GM10266 (cell line): ENCODE results near the gene FAM163A.

Experiments
- DNase-seq: peaks from one replicate; pipeline ENCODE4 v3.0.0; 2012; ENCODE audit errors: extremely low spot score
- TF ChIP-seq, protein P1 (sequence below): IDR thresholded peaks from 2 replicates; pipeline ENCODE4 v1.5.1; 2012; ENCODE audit warnings: mild to moderate bottlenecking, low read depth; ENCODE audit not compliant: control insufficient read depth, insufficient read depth; ENCODE audit errors: missing control alignments

Gene FAM163A

DNA sequence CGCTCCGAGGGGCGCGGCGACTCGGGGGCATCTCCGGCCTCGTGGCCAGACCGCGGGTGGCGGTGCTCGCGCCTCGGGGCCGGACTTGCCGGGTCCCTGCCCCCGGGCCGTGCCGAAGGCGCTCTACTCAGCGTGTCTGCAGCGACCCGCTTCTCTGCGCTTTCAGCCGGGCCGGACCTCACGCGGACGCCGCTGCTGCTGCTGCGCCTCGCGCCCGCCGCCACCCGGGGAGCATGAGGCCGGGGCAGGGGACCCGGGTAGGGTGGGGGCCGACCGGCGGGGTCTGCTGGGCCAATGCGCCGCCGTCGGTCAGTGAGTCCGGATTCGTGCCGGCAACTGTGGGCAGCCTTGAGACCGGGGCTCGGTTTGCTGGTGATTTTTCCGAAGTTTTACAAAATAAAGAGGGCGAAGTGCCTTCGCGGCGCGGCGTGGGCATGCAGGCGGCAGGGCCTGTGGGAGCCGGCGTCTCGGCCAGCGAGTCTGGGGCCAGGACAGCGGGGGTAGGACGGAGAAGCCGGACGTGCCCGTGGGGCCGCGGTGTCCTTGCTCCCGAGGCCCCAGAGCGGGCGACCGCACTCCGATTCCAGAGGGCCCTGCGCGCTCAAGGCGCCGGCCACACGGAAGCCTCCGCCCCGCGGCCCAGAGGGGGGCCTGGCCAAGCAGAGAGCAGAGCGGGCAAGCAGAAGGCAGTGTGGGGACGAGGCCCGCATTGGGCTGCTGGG lies 749 bp downstream of the FAM163A start:
- peak; percentile 28 for DNase-seq
- TF ChIP-seq, protein P1, sequence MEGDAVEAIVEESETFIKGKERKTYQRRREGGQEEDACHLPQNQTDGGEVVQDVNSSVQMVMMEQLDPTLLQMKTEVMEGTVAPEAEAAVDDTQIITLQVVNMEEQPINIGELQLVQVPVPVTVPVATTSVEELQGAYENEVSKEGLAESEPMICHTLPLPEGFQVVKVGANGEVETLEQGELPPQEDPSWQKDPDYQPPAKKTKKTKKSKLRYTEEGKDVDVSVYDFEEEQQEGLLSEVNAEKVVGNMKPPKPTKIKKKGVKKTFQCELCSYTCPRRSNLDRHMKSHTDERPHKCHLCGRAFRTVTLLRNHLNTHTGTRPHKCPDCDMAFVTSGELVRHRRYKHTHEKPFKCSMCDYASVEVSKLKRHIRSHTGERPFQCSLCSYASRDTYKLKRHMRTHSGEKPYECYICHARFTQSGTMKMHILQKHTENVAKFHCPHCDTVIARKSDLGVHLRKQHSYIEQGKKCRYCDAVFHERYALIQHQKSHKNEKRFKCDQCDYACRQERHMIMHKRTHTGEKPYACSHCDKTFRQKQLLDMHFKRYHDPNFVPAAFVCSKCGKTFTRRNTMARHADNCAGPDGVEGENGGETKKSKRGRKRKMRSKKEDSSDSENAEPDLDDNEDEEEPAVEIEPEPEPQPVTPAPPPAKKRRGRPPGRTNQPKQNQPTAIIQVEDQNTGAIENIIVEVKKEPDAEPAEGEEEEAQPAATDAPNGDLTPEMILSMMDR = no peak

DNA sequence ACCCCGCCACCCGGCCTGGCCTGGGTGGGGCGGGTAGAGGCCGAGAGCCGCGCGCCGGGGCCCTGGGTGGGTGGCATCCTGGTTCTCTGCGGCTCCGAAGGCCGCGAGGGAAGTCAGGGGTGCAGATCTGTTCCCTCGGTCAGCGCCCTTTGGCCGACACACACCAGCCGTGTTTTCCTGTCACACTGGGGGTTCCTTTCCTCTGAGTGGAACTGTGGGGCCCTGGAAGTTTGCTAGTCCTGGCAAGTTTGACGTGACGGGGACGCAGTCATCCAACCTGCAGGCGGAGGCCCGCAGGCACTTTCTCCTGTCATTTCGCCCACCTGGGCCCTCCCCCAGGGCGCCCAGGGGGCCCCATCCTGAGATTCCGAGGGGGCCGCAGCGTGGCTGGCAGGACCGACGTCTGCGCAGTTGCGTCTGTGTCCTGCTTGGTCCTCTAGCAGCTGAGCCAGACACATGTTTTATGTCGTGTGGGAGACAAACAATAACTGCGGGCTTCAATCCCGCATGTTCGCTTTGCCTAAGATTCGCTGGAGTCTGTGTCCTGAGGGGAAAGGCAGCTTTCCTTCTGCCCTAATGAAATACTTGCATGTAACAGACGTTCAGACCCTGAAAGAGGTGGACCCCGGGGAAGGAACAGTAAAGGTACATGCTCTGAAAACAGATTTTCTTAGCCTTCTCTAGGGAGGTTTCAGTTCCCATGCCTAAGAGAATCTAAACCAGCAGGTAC lies 1.5 kb downstream of the FAM163A start:
- DNase-seq = no peak
- TF ChIP-seq, protein P1 = no peak

DNA sequence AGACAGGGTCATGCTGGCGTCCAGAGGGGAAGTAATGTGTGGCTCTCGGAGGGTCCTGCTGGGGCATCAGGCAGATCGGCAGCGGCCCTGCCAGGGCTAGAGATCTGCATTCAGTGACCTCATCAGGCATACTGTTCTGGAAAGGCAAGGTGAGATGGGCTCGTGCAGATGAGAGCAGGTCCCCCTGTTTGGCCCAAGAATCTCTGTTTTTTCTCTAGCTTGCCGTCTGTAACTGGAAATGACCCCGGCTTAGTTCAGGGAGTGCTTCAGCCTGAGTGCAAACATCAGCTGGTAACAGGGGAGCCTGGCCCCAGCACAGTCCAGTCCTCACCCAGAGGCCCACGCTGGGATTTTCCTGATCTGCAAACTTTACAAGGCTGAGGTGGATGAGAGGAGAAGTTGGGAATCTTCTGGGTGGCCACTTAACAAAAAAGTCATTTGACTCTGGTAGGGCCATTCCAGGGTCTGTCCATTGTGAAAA lies 2.1 kb downstream of the FAM163A start:
- TF ChIP-seq, protein P1 = no peak
- DNase-seq = no peak

DNA sequence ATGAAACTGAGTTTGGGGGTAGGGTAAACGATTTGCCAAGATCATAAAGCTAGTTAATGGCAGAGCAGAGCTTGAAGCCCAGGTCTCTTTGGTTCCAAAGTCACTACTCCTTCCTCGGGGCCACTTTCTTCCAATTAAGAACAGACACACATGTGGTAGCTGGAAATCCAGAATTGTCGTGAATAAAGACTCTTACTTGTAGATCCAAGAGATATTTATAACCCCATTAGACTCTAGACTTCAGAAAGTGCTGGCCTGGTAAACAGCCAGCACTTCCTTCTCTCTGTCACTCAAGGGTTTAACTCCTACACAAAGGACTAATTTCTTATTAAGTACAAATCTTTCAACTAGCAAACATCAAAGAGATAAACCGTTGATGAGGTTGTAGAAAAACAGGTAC lies 2.7 kb downstream of the FAM163A start:
- TF ChIP-seq, protein P1 = no peak
- no peak for DNase-seq

DNA sequence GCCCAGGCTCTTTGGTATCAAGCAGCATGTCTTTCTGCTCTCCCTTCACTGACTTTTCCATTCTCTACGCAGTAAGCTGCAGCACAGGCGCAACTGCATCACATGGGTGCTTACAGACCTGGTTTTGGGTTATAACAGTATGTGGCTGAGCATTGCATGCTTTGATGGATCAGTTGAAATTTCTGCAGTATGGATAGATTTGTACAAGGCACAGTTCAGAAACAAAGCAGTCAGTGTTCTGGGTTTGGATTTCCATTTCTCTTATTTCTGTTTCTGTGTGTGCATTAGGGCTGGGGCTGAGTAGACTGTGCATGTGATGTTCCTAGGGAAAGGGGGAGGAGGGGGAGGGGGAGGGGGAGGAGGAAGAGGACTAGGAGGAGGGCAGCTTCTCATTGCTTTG lies 4.5 kb downstream of the FAM163A start:
- TF ChIP-seq, protein P1 = no peak
- DNase-seq = no peak

DNA sequence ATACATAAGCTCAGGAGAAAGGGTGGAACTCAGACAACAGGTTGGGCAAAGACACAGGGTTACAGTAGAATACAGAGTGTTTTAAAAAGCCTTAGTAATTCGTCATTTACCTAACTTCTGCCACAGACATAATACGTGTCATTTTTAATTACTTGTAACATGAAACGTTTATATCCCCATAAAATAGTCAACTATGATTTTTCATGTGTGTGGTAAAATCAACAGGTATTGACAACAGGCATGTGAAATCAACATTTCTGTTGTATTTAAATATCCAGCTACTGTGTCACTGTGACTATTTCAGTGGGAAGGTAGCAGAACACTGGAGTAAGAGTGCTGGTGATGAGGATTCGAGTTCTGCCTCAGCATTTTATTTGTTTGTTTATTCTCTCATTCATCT lies 5.7 kb downstream of the FAM163A start:
- TF ChIP-seq, protein P1 = no peak
- DNase-seq = no peak

DNA sequence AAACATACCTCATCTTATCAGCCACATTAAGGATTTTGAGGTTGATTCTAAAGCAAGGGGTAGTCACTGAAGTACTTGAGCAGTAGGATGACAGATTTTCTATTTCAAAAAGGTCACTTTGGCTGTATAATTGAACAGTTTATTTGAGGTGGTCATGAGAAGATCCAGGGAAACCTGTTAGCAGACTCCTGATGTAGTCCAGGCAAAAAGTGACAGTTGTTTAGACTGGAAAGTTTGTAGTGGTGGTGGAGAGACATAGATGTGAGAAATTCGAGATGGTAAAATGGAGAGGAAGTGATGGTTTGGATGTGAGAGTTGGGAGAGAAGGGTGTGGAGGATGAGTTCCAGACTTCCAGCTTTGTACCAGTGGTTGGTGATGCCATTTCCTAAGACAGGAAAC lies 7.5 kb downstream of the FAM163A start:
- TF ChIP-seq, protein P1 = no peak
- no peak for DNase-seq
